ENCODE data around the gene ZNF507.

Gene ZNF507

GRCh38 chr19:32318884-32319520, 26.4 kb upstream of the ZNF507 start:
- Histone ChIP-seq H3K4me2 (ENCODE audit: low read length) (no peak overlapping the region), H3K9ac (ENCODE audit: low read depth, low read length) (no peak overlapping the region), H3K36me3 (ENCODE audit: insufficient read depth, low read length) (no peaks in the 10 kb centered on the region), H3K27me3 (ENCODE audit: control insufficient read depth, insufficient read depth, low read length) (peaks cover 6% of the 10 kb centered on the region), H3K4me1 (ENCODE audit: control insufficient read depth, insufficient read depth, low read length) (no peaks in the 10 kb centered on the region), H3K9me3 (replicated peaks; ENCODE audit: low read length) (no peaks in the 10 kb centered on the region), H3K4me3 (ENCODE audit: low read length) (no peak overlapping the region)

GRCh38 chr19:32322541-32322940, 22.9 kb upstream of the ZNF507 start:
- peaks cover 13% of the 10 kb centered on the region for H3K27me3 ChIP-seq (ENCODE audit: control insufficient read depth, insufficient read depth, low read length)
- no peaks in the 10 kb centered on the region for H3K4me1 ChIP-seq (ENCODE audit: control insufficient read depth, insufficient read depth, low read length)
- H3K4me3 ChIP-seq (ENCODE audit: low read length) = no peak overlapping the region
- no peak overlapping the region for H3K9ac ChIP-seq (ENCODE audit: low read depth, low read length)
- H3K4me2 ChIP-seq (ENCODE audit: low read length) = no peak overlapping the region
- no peaks in the 10 kb centered on the region for H3K9me3 ChIP-seq (replicated peaks; ENCODE audit: low read length)
- H3K36me3 ChIP-seq (ENCODE audit: insufficient read depth, low read length) = no peaks in the 10 kb centered on the region

GRCh38 chr19:32324631-32325285, 20.7 kb upstream of the ZNF507 start:
- Histone ChIP-seq H3K4me2 (ENCODE audit: low read length) (peak overlapping the region; percentile 6), H3K9me3 (replicated peaks; ENCODE audit: low read length) (no peaks in the 10 kb centered on the region), H3K4me1 (ENCODE audit: control insufficient read depth, insufficient read depth, low read length) (no peaks in the 10 kb centered on the region), H3K4me3 (ENCODE audit: low read length) (no peak overlapping the region), H3K9ac (ENCODE audit: low read depth, low read length) (no peak overlapping the region), H3K36me3 (ENCODE audit: insufficient read depth, low read length) (no peaks in the 10 kb centered on the region), H3K27me3 (ENCODE audit: control insufficient read depth, insufficient read depth, low read length) (peaks cover 17% of the 10 kb centered on the region)

DNA sequence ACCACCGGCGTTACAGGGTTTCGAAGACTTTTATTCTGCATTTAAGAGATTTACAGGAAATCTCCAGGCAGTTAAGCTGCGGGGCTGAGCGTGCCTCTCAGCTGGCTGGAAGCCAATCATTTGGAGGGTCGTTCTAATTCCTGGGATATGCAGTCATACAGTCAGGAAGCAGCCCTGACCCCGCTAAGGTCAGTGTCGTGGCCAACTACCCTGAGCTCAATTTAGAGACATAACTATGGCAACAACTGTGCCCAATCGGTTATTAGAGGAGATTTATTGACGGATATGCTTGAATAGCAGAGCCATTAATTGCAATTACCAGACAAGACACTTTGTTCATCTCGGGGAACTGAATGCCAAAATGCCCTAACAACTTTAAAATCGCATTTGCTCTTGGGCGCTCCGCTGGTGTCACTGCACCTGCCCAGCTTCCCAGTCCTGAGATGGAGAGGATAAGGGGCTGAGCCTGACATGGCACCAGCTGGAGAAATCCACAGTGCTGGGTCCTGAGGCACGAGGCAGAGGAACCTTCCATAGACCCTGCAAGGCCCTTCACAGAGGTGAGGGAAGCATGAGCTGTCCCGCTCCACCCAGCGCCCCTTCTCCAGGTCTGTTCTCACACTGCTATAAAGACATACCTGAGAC, 15.1 kb upstream of the ZNF507 start:
- H3K4me1 ChIP-seq (ENCODE audit: control insufficient read depth, insufficient read depth, low read length) = no peaks in the 10 kb centered on the region

GRCh38 chr19:32333227-32333626, 12.2 kb upstream of the ZNF507 start:
- Histone ChIP-seq H3K4me1 (ENCODE audit: control insufficient read depth, insufficient read depth, low read length) (no peaks in the 10 kb centered on the region), H3K9ac (ENCODE audit: low read depth, low read length) (no peak overlapping the region), H3K4me2 (ENCODE audit: low read length) (no peak overlapping the region), H3K27me3 (ENCODE audit: control insufficient read depth, insufficient read depth, low read length) (peaks cover 29% of the 10 kb centered on the region), H3K9me3 (replicated peaks; ENCODE audit: low read length) (no peaks in the 10 kb centered on the region), H3K4me3 (ENCODE audit: low read length) (no peak overlapping the region), H3K36me3 (ENCODE audit: insufficient read depth, low read length) (no peaks in the 10 kb centered on the region)

More for the DNA sequence above, 15.1 kb upstream of the ZNF507 start:
- no peaks in the 10 kb centered on the region for H3K36me3 ChIP-seq (ENCODE audit: insufficient read depth, low read length)
- no peak overlapping the region for H3K9ac ChIP-seq (ENCODE audit: low read depth, low read length)
- no peaks in the 10 kb centered on the region for H3K9me3 ChIP-seq (replicated peaks; ENCODE audit: low read length)
- peaks cover 38% of the 10 kb centered on the region for H3K27me3 ChIP-seq (ENCODE audit: control insufficient read depth, insufficient read depth, low read length)
- no peak overlapping the region for H3K4me2 ChIP-seq (ENCODE audit: low read length)
- no peak overlapping the region for H3K4me3 ChIP-seq (ENCODE audit: low read length)

DNA sequence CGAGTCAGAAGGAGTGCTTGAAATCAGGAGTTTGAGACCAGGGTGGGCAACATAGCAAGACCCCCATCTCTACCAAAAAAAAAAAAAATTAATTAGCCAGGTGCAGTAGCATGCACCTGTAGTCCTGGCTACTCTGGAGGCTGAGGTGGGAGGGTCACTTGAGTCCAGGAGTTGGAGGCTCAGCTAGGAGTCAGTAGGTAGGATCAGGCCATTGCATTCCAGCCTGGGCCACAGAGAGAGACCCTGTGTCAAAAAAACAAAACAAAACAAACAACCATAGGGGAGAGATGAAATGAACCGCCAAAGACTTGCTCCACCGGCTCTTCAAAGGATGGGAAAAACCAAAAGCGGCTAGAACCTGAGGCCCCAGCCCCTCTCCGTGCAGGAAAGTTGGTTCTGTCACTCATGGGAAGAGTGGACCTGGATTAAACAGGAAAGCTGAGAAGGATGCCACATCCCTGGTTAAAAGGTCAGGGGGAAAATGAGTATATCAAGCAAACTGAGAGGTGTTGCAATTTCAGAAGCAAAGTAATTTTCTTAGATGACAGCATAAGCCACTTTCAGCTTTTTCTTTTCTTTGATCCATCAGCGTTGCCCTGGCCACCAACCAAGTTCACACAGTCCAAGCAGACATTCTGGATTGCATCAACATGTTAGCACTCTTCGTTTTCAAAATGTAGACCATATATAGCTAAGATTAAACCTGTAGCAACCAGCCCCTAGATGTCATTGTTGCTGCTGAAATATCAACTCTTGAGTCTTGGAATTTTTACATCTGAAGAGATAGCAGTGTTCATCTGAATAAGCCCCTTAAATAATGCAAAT, 8.9 kb upstream of the ZNF507 start:
- peaks cover 21% of the 10 kb centered on the region for H3K27me3 ChIP-seq (ENCODE audit: control insufficient read depth, insufficient read depth, low read length)
- H3K4me1 ChIP-seq (ENCODE audit: control insufficient read depth, insufficient read depth, low read length) = no peaks in the 10 kb centered on the region
- peak overlapping the region; percentile 50 for H3K4me3 ChIP-seq (ENCODE audit: low read length)
- peak overlapping the region; percentile 64 for H3K4me2 ChIP-seq (ENCODE audit: low read length)
- H3K9me3 ChIP-seq (replicated peaks; ENCODE audit: low read length) = no peaks in the 10 kb centered on the region
- no peaks in the 10 kb centered on the region for H3K36me3 ChIP-seq (ENCODE audit: insufficient read depth, low read length)
- H3K9ac ChIP-seq (ENCODE audit: low read depth, low read length) = no peak overlapping the region

GRCh38 chr19:32337084-32337808, 8.2 kb upstream of the ZNF507 start:
- peaks cover 17% of the 10 kb centered on the region for H3K27me3 ChIP-seq (ENCODE audit: control insufficient read depth, insufficient read depth, low read length)

DNA sequence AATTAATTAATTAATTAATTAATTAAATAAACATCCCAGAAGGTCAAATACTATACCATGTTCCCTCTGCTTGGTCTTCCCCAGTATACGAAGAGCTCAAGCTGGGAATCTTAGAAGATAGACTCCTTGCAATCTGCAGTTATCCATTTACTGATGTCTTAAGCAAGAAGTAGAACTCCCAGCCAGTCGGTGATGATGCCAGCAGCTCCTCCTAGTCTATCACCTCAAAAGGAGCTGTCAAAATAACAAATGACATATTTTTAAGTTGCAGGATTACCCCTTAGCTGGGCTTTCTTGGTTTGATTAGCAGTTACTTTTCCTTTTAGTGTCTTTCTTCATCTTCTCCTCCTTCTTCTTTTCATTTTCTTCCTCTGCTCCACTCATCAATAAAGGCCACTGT, 6.0 kb upstream of the ZNF507 start:
- Histone ChIP-seq H3K9ac (ENCODE audit: low read depth, low read length) (no peak overlapping the region), H3K4me1 (ENCODE audit: control insufficient read depth, insufficient read depth, low read length) (no peaks in the 10 kb centered on the region), H3K4me2 (ENCODE audit: low read length) (no peak overlapping the region), H3K4me3 (ENCODE audit: low read length) (no peak overlapping the region), H3K27me3 (ENCODE audit: control insufficient read depth, insufficient read depth, low read length) (peaks cover 12% of the 10 kb centered on the region), H3K9me3 (replicated peaks; ENCODE audit: low read length) (no peaks in the 10 kb centered on the region), H3K36me3 (ENCODE audit: insufficient read depth, low read length) (no peaks in the 10 kb centered on the region)

More at GRCh38 chr19:32337084-32337808, 8.2 kb upstream of the ZNF507 start:
- Histone ChIP-seq H3K4me2 (ENCODE audit: low read length) (peak overlapping the region; percentile 64), H3K4me3 (ENCODE audit: low read length) (peak overlapping the region; percentile 50), H3K9me3 (replicated peaks; ENCODE audit: low read length) (no peaks in the 10 kb centered on the region), H3K36me3 (ENCODE audit: insufficient read depth, low read length) (no peaks in the 10 kb centered on the region), H3K9ac (ENCODE audit: low read depth, low read length) (no peak overlapping the region), H3K4me1 (ENCODE audit: control insufficient read depth, insufficient read depth, low read length) (no peaks in the 10 kb centered on the region)

GRCh38 chr19:32339988-32340874, 5.2 kb upstream of the ZNF507 start:
- no peaks in the 10 kb centered on the region for H3K9me3 ChIP-seq (replicated peaks; ENCODE audit: low read length)
- no peak overlapping the region for H3K4me2 ChIP-seq (ENCODE audit: low read length)
- peaks cover 2% of the 10 kb centered on the region for H3K4me1 ChIP-seq (ENCODE audit: control insufficient read depth, insufficient read depth, low read length)
- H3K4me3 ChIP-seq (ENCODE audit: low read length) = no peak overlapping the region
- H3K36me3 ChIP-seq (ENCODE audit: insufficient read depth, low read length) = no peaks in the 10 kb centered on the region
- H3K9ac ChIP-seq (ENCODE audit: low read depth, low read length) = no peak overlapping the region
- peaks cover 12% of the 10 kb centered on the region for H3K27me3 ChIP-seq (ENCODE audit: control insufficient read depth, insufficient read depth, low read length)

DNA sequence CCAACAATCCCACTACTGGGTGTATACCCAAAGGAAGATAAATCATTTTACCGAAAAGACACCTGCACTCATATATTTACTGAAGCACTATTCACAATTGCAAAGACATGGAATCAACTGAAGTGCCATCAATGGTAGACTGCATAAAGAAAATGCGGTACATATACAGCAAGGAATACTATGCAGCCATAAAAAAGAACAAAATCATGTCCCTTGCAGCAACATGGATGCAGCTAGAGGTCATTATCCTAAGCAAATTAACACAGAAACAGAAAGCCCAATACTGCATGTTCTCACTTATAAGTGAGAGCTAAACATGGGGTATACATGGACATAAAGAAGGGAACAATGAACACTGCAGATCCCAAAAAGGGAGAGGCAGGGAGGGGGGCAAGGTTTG, 2.7 kb upstream of the ZNF507 start:
- no peak overlapping the region for H3K4me2 ChIP-seq (ENCODE audit: low read length)
- no peak overlapping the region for H3K9ac ChIP-seq (ENCODE audit: low read depth, low read length)
- H3K27me3 ChIP-seq (ENCODE audit: control insufficient read depth, insufficient read depth, low read length) = peaks cover 9% of the 10 kb centered on the region
- peaks cover 9% of the 10 kb centered on the region for H3K4me1 ChIP-seq (ENCODE audit: control insufficient read depth, insufficient read depth, low read length)
- no peak overlapping the region for H3K4me3 ChIP-seq (ENCODE audit: low read length)
- H3K36me3 ChIP-seq (ENCODE audit: insufficient read depth, low read length) = peaks cover 4% of the 10 kb centered on the region
- H3K9me3 ChIP-seq (replicated peaks; ENCODE audit: low read length) = no peaks in the 10 kb centered on the region

Data from skeletal muscle satellite cell (primary cell).